PC-3 (cell line): ENCODE measurements around the gene CNTNAP2. TPM values are rescaled to one million over a fixed set of nuclear protein-coding genes. Genes with fewer than 3 reads are reported as not detected.

Source experiments
- ATAC-seq: fragments of 200-7000 bp; cut with Tn5 transposase; 2 replicates; pipeline ENCODE4 v1.9.1; 2020; ENCODE audit warnings: mild to moderate bottlenecking, moderate library complexity
- BruUV-seq: library from RNA; stranded (reverse); fragments of 400-500 nt; replicated peaks from 2 replicates; lab custom pipeline; 2021; lab: Mats Ljungman, UMichigan
- CTCF ChIA-PET: fragments of 300-600 bp; sonication (Branson Sonifier 250); formaldehyde crosslinking; loops from one replicate; lab custom pipeline; 2022; ENCODE audit warnings: antibody characterized with exemption; lab: Charles Lee
- POLR2A ChIA-PET: fragments of 300-600 bp; sonication (Branson Sonifier 250); formaldehyde crosslinking; loops from one replicate; lab custom pipeline; 2022; ENCODE audit warnings: antibody characterized with exemption; ENCODE audit not compliant: unreplicated experiment; lab: Charles Lee
- DNase-seq: peaks from one replicate; pipeline ENCODE4 v3.0.0-alpha.2; 2015
- H2AFZ ChIP-seq: fragments of 300-600 bp; sonication (generic); 2 replicates; pipeline ENCODE4 v1.6.0; 2016; ENCODE audit warnings: antibody characterized with exemption, low read length
- H3F3A ChIP-seq: fragments of 300-600 bp; sonication (generic); one replicate; pipeline ENCODE4 v1.6.0; 2017; ENCODE audit warnings: antibody characterized with exemption, low read length, control low read depth, mild to moderate bottlenecking; ENCODE audit not compliant: unreplicated experiment
- H3K27ac ChIP-seq: fragments of 300-600 bp; sonication (generic); 2 replicates; pipeline ENCODE4 v1.5.1; 2016; ENCODE audit warnings: mild to moderate bottlenecking, low read length
- H3K27me3 ChIP-seq: fragments of 300-600 bp; sonication (generic); 2 replicates; pipeline ENCODE4 v1.6.1; 2016; ENCODE audit warnings: low read length, mixed read lengths
- H3K36me3 ChIP-seq: fragments of 300-600 bp; sonication (generic); 2 replicates; pipeline ENCODE4 v1.6.1; 2016; ENCODE audit warnings: low read depth, mixed run types, low read length, mixed read lengths
- H3K4me1 ChIP-seq: fragments of 300-600 bp; sonication (generic); 2 replicates; pipeline ENCODE4 v1.5.1; 2016; ENCODE audit warnings: low read length; ENCODE audit not compliant: insufficient read depth
- H3K4me2 ChIP-seq: fragments of 300-600 bp; sonication (generic); 2 replicates; pipeline ENCODE4 v1.6.0; 2016; ENCODE audit warnings: low read length
- H3K4me3 ChIP-seq: fragments of 300-600 bp; sonication (generic); 2 replicates; pipeline ENCODE4 v1.5.1; 2016; ENCODE audit warnings: mild to moderate bottlenecking, low read length, mixed read lengths
- H3K79me2 ChIP-seq: fragments of 300-600 bp; sonication (generic); 2 replicates; pipeline ENCODE4 v1.6.1; 2017; ENCODE audit warnings: low read length, mixed read lengths
- H3K9ac ChIP-seq: fragments of 300-600 bp; sonication (generic); 2 replicates; pipeline ENCODE4 v1.6.0; 2016; ENCODE audit warnings: mild to moderate bottlenecking, low read length
- H3K9me2 ChIP-seq: fragments of 300-600 bp; sonication (generic); replicated peaks from 2 replicates; pipeline ENCODE4 v1.6.1; 2016; ENCODE audit warnings: mixed run types, low read length, mixed read lengths
- H3K9me3 ChIP-seq: fragments of 300-600 bp; sonication (generic); 2 replicates; pipeline ENCODE4 v1.6.1; 2016; ENCODE audit warnings: low read length, mixed read lengths
- H4K20me1 ChIP-seq: fragments of 300-600 bp; sonication (generic); 2 replicates; pipeline ENCODE4 v1.6.1; 2016; ENCODE audit warnings: low read length, mixed read lengths
- EZH2 ChIP-seq: fragments of 300-600 bp; sonication (generic); IDR thresholded peaks from one replicate; pipeline ENCODE4 v1.6.1; 2017; ENCODE audit warnings: antibody characterized with exemption, mild to moderate bottlenecking, low read length; ENCODE audit not compliant: unreplicated experiment
- EZH2phosphoT487 ChIP-seq: fragments of 300-600 bp; sonication (generic); IDR thresholded peaks from 2 replicates; pipeline ENCODE4 v1.6.1; 2018; ENCODE audit warnings: mild to moderate bottlenecking, antibody characterized with exemption, low read length, borderline replicate concordance
- intact Hi-C: fragments of 100-400 bp; cut with micrococcal nuclease; formaldehyde crosslinking; loops from 2 replicates; pipeline ENCODE4 v1.9.0; 2023
- total RNA-seq: library from RNA; depleted of rRNA; stranded (reverse); fragments of >200 nt; gene quantifications from 2 replicates; pipeline ENCODE4 v1.2.3, GENCODE V29; 2014
- TF ChIP-seq, protein P1 (sequence below): fragments of 300-600 bp; sonication (generic); conservative IDR thresholded peaks from 2 replicates; pipeline ENCODE4 v1.5.1; 2017; ENCODE audit warnings: antibody characterized with exemption, low read depth, mild to moderate bottlenecking, low read length

Gene CNTNAP2
- total RNA-seq, 1 experiment from 2014 or later, result 1.5 TPM

DNA sequence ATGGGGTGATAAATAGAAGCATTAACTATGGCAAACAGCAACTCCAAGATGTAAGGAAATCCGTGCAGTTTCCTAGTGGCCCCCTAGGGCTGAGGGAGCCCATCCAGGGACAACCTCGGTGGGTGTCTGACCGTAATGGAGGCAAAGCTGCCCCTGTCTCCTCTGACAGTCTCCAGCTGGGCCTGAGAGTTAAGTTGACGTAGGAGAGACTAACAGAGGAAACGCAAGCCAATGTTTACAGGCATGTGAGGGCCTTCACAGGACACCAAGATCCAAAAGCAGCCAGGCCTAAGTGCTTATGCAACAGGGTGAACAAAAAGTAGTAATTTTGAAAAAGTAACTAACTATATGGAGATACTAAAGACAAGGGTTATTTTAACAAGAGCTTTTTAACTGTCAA is 2144.0 kb downstream of the CNTNAP2 start:
- H3K27ac ChIP-seq, result no peak overlapping the region
- H3K9ac ChIP-seq, result no peak overlapping the region
- ATAC-seq (no peak), DNase-seq (no peak)
- no peaks in the 10 kb centered on the region for H4K20me1 ChIP-seq
- H3K36me3 ChIP-seq, result no peaks in the 10 kb centered on the region
- no peak overlapping the region for H3K4me2 ChIP-seq
- intact Hi-C loops, result no loop called here
- TF ChIP-seq, protein P1, sequence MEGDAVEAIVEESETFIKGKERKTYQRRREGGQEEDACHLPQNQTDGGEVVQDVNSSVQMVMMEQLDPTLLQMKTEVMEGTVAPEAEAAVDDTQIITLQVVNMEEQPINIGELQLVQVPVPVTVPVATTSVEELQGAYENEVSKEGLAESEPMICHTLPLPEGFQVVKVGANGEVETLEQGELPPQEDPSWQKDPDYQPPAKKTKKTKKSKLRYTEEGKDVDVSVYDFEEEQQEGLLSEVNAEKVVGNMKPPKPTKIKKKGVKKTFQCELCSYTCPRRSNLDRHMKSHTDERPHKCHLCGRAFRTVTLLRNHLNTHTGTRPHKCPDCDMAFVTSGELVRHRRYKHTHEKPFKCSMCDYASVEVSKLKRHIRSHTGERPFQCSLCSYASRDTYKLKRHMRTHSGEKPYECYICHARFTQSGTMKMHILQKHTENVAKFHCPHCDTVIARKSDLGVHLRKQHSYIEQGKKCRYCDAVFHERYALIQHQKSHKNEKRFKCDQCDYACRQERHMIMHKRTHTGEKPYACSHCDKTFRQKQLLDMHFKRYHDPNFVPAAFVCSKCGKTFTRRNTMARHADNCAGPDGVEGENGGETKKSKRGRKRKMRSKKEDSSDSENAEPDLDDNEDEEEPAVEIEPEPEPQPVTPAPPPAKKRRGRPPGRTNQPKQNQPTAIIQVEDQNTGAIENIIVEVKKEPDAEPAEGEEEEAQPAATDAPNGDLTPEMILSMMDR, result no peak
- no peak for TF ChIP-seq EZH2
- no peak for TF ChIP-seq EZH2phosphoT487
- no peaks in the 10 kb centered on the region for H3K9me2 ChIP-seq
- H3K79me2 ChIP-seq, result no peaks in the 10 kb centered on the region
- no peaks in the 10 kb centered on the region for H3F3A ChIP-seq
- no TSS peak for BruUV-seq
- H3K27me3 ChIP-seq, result peaks cover 11% of the 10 kb centered on the region; the same call in 1 of the 2 replicates
- no peaks in the 10 kb centered on the region for H3K9me3 ChIP-seq
- no peak overlapping the region for H2AFZ ChIP-seq
- no peak overlapping the region for H3K4me3 ChIP-seq
- ChIA-PET CTCF (no interaction called here), POLR2A (no interaction called here)
- H3K4me1 ChIP-seq, result no peaks in the 10 kb centered on the region

DNA sequence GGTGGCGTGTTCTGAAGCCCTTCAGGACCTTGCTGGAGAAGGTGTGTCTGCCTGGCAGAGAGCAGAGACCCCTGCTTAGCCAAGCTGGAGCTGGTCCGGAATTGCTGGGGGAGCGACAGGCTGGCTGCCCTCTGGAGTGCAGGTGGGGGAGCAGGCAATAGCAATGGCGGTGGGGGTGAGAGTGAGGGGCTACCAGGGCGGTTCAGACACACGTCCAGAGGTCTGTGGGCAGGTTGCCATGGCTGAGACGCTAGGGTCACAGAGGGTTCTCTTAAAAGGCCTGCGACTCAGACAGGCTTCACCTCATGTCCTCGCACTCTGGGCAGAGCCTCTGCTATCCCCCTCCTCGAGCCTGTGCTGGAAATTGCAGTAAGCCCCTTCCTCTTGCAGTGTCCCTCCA is 2144.9 kb downstream of the CNTNAP2 start:
- BruUV-seq, result no TSS peak
- Histone ChIP-seq H3K9me3 (no peaks in the 10 kb centered on the region), H4K20me1 (no peaks in the 10 kb centered on the region), H3K9ac (no peak overlapping the region), H3K36me3 (no peaks in the 10 kb centered on the region), H3K4me1 (no peaks in the 10 kb centered on the region), H3K9me2 (no peaks in the 10 kb centered on the region), H3F3A (no peaks in the 10 kb centered on the region), H3K4me2 (no peak overlapping the region), H3K27me3 (peaks cover 14% of the 10 kb centered on the region; the same call in 1 of the 2 replicates), H3K4me3 (no peak overlapping the region), H3K27ac (no peak overlapping the region), H2AFZ (no peak overlapping the region), H3K79me2 (no peaks in the 10 kb centered on the region)
- DNase-seq, result no peak
- ChIA-PET CTCF (interaction anchor here (0.6 kb wide), 1 partner anchor 197 kb away, joined by 4 read pairs; no protein-coding TSS in a partner anchor), POLR2A (no interaction called here)
- TF ChIP-seq EZH2phosphoT487 (no peak), EZH2 (no peak)
- TF ChIP-seq, protein P1, result no peak
- ATAC-seq, result no peak
- intact Hi-C loops, result no loop called here

DNA sequence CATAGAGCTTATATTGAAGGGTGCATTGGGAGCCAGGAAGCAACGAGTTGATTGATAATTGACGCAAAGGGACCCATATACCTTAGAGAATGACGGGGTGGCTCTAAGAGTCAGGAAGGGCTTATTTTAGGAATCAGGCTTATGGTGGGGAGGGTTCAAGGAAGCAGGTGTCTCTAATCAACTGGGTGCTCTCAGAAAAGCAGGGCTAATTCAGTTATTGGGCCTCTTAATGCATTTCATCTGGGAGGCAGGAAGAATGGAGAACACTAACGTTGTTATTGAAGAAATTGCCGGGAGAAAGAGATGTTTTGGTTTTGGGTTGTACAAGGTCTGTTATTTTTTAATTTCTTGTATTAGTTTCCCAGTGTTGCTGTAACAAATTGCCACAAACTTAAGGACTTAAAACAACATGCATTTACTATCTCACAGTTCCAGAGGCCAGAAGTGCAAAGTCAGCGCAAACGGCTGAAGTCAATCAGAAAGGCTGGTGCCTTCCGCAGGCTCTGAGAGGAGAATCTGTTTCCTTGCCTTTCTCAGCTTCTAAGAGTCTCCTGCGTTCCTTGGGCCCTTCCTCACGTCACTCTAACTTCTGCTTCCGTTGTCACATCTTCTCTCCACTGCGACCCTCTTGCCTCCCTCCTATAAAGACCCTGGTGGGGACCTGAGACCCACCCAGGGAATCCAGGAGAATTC is 2145.5 kb downstream of the CNTNAP2 start:
- intact Hi-C loops, result no loop called here
- BruUV-seq, result no TSS peak
- no peaks in the 10 kb centered on the region for H3K79me2 ChIP-seq
- ChIA-PET CTCF (interaction anchor here (0.6 to 1.2 kb wide), 2 partner anchors 20 to 196 kb away, joined by 4 read pairs; no protein-coding TSS in a partner anchor), POLR2A (no interaction called here)
- H3K9me3 ChIP-seq, result no peaks in the 10 kb centered on the region
- H3K27me3 ChIP-seq, result peaks cover 19% of the 10 kb centered on the region
- DNase-seq (no peak), ATAC-seq (no peak)
- no peaks in the 10 kb centered on the region for H4K20me1 ChIP-seq
- H3K27ac ChIP-seq, result no peak overlapping the region
- no peaks in the 10 kb centered on the region for H3F3A ChIP-seq
- H3K9ac ChIP-seq, result no peak overlapping the region
- H3K4me1 ChIP-seq, result no peaks in the 10 kb centered on the region
- TF ChIP-seq, protein P1, result no peak
- TF ChIP-seq EZH2phosphoT487, result no peak
- no peak for TF ChIP-seq EZH2
- peak overlapping the region; percentile 63; the same call in 1 of the 2 replicates for H3K4me3 ChIP-seq
- peak overlapping the region; percentile 81; the same call in 1 of the 2 replicates for H2AFZ ChIP-seq
- no peaks in the 10 kb centered on the region for H3K9me2 ChIP-seq
- no peaks in the 10 kb centered on the region for H3K36me3 ChIP-seq
- H3K4me2 ChIP-seq, result peak overlapping the region; percentile 84
